CD14-positive monocyte (primary cell): ENCODE measurements around the gene MAD1L1. TPM values are rescaled to one million over a fixed set of nuclear protein-coding genes. Genes with fewer than 3 reads are reported as not detected.

Source experiments
- DNase-seq, 3 donors: peaks; one replicate each; pipeline ENCODE4 v3.0.0-alpha.2; 2011 to 2022
- H2AFZ ChIP-seq: 2 replicates; pipeline ENCODE4 v1.6.0; 2012; ENCODE audit warnings: mild to moderate bottlenecking, low read depth, low read length, inconsistent platforms; ENCODE audit not compliant: insufficient read depth, poor library complexity, severe bottlenecking
- H3K27ac ChIP-seq, 2 donors: 1 replicate in 1 of 2; 2 replicates in 1 of 2; pipeline ENCODE4 v1.5.1; 2012 to 2013; ENCODE audit warnings: low read length in 2 of 2, control low read depth in 1 of 2, inconsistent platforms in 1 of 2, low read depth in 1 of 2, mild to moderate bottlenecking in 1 of 2
- H3K27me3 ChIP-seq, 2 donors: one replicate each; pipeline versions ENCODE4 v1.6.0 to v1.6.1; 2011 to 2013; ENCODE audit warnings: low read length in 2 of 2; ENCODE audit not compliant: control insufficient read depth in 2 of 2, insufficient read depth in 2 of 2
- H3K36me3 ChIP-seq, 2 donors: replicated peaks in 1 of 2; 1 replicate in 1 of 2; 2 replicates in 1 of 2; pipeline versions ENCODE4 v1.5.1 to v1.6.1; 2012 to 2013; ENCODE audit warnings: low read length in 2 of 2, control low read depth in 1 of 2, inconsistent platforms in 1 of 2, mild to moderate bottlenecking in 1 of 2; ENCODE audit not compliant: insufficient read depth in 2 of 2, control insufficient read depth in 1 of 2
- H3K4me1 ChIP-seq, 2 donors: 1 replicate in 1 of 2; 2 replicates in 1 of 2; pipeline versions ENCODE4 v1.5.1 to v1.6.1; 2012 to 2013; ENCODE audit warnings: low read length in 2 of 2, control low read depth in 1 of 2, inconsistent platforms in 1 of 2, mild to moderate bottlenecking in 1 of 2, moderate library complexity in 1 of 2; ENCODE audit not compliant: insufficient read depth in 2 of 2, control insufficient read depth in 1 of 2
- H3K4me2 ChIP-seq: replicated peaks from 2 replicates; pipeline ENCODE3; 2012; ENCODE audit warnings: low read length, moderate library complexity, mild to moderate bottlenecking; ENCODE audit not compliant: poor library complexity, severe bottlenecking; ENCODE audit errors: extremely low read depth
- H3K4me3 ChIP-seq, 3 experiments: fragments of 200-600 bp in 1 of 3; sonication (generic) in 1 of 3; replicated peaks in 1 of 3; 1 replicate in 2 of 3; 2 replicates in 1 of 3; pipeline ENCODE4 v1.5.1; 2011 to 2013; ENCODE audit warnings: low read length in 3 of 3, mild to moderate bottlenecking in 3 of 3, control low read depth in 2 of 3, low read depth in 2 of 3, inconsistent platforms in 1 of 3, moderate library complexity in 1 of 3
- H3K79me2 ChIP-seq: 2 replicates; pipeline ENCODE4 v1.6.0; 2012; ENCODE audit warnings: mild to moderate bottlenecking, control low read depth, inconsistent platforms, low read length, moderate library complexity; ENCODE audit not compliant: insufficient read depth
- H3K9ac ChIP-seq: 2 replicates; pipeline ENCODE4 v1.6.0; 2017; ENCODE audit warnings: low read length, mild to moderate bottlenecking; ENCODE audit not compliant: insufficient read depth, poor library complexity, severe bottlenecking
- H3K9me3 ChIP-seq, 2 donors: replicated peaks in 1 of 2; 1 replicate in 1 of 2; 2 replicates in 1 of 2; pipeline versions ENCODE4 v1.5.1 to v1.6.1; 2012 to 2013; ENCODE audit warnings: low read length in 2 of 2, control low read depth in 1 of 2; ENCODE audit not compliant: control insufficient read depth in 1 of 2, insufficient read depth in 1 of 2
- H4K20me1 ChIP-seq: 2 replicates; pipeline ENCODE4 v1.6.0; 2012; ENCODE audit warnings: mild to moderate bottlenecking, low read length, control low read depth, moderate library complexity; ENCODE audit not compliant: insufficient read depth
- H3K27ac Mint-ChIP-seq, 7 donors: one replicate each; pipeline ENCODE4 v1.8.0; 2020; ENCODE audit warnings: mild to moderate bottlenecking in 7 of 7, mixed read lengths in 7 of 7, moderate library complexity in 6 of 7, inconsistent platforms in 2 of 7
- H3K27me3 Mint-ChIP-seq, 3 donors: one replicate each; pipeline ENCODE4 v1.8.0; 2021 to 2022; ENCODE audit warnings: low read depth in 3 of 3, mild to moderate bottlenecking in 3 of 3, mixed read lengths in 3 of 3, moderate library complexity in 3 of 3, inconsistent platforms in 1 of 3
- H3K36me3 Mint-ChIP-seq, 2 donors: one replicate each; pipeline ENCODE4 v1.8.0; 2020; ENCODE audit warnings: mixed read lengths in 2 of 2, inconsistent platforms in 1 of 2, mild to moderate bottlenecking in 1 of 2
- H3K4me1 Mint-ChIP-seq: one replicate; pipeline ENCODE4 v1.8.0; 2020; ENCODE audit warnings: mild to moderate bottlenecking, mixed read lengths
- H3K4me3 Mint-ChIP-seq, 2 donors: one replicate each; pipeline ENCODE4 v1.8.0; 2020; ENCODE audit warnings: mild to moderate bottlenecking in 2 of 2, mixed read lengths in 2 of 2, moderate library complexity in 1 of 2
- H3K9me3 Mint-ChIP-seq, 7 donors: one replicate each; pipeline ENCODE4 v1.8.0; 2020 to 2022; ENCODE audit warnings: mixed read lengths in 7 of 7, mild to moderate bottlenecking in 6 of 7, moderate library complexity in 6 of 7, inconsistent platforms in 2 of 7
- WGBS: methylation state at CpG from one replicate; pipeline ENCODE4 v1.1.5; 2013; ENCODE audit warnings: missing lambda C conversion rate; ENCODE audit not compliant: insufficient coverage; 5-methylcytosine and 5-hydroxymethylcytosine counted together
- intact Hi-C, 2 donors: fragments of 100-400 bp; cut with micrococcal nuclease; formaldehyde crosslinking; loops; one replicate each; pipeline versions ENCODE4 v1.15.0 to v1.15.1; 2023
- polyA plus RNA-seq, 3 donors: library from polyadenylated mRNA; depleted of rRNA in 1 of 3; unstranded in 2 of 3; stranded (reverse) in 1 of 3; fragments of 300-500 nt in 2 of 3; fragments of >200 nt in 1 of 3; fragmentation: Illumina TruSeq in 2 of 3; gene quantifications; 1 replicate in 2 of 3; 2 replicates in 1 of 3; pipeline ENCODE4 v1.2.3, GENCODE V29; 2012 to 2021
- TF ChIP-seq, protein P1 (sequence below): fragments of 200-600 bp; IDR thresholded peaks from one replicate; pipeline ENCODE4 v1.8.0; 2022; ENCODE audit warnings: antibody characterized with exemption, mild to moderate bottlenecking

The MAD1L1 gene
- polyA plus RNA-seq, 3 donors: 22.0 to 39.4 (median 33.2) TPM

GRCh38 chr7:2145835-2146580 is 86.7 kb downstream of the MAD1L1 start:
- no peaks in the 10 kb centered on the region for H3K27me3 ChIP-seq
- no peak overlapping the region for H3K4me3 ChIP-seq
- no peak overlapping the region for H3K27ac ChIP-seq
- no peak overlapping the region for H2AFZ ChIP-seq
- H3K4me1 Mint-ChIP-seq: peaks cover 6% of the 10 kb centered on the region
- H3K4me2 ChIP-seq: no peak overlapping the region
- H4K20me1 ChIP-seq: peaks cover 3% of the 10 kb centered on the region
- no peaks in the 10 kb centered on the region for H3K27me3 Mint-ChIP-seq
- no peak overlapping the region for H3K4me3 Mint-ChIP-seq
- no peak overlapping the region for H3K9ac ChIP-seq
- no peaks in the 10 kb centered on the region for H3K4me1 ChIP-seq
- H3K36me3 Mint-ChIP-seq: peaks cover 55 to 71% of the 10 kb centered on the region in 2 donors
- no peaks in the 10 kb centered on the region for H3K9me3 Mint-ChIP-seq
- TF ChIP-seq, protein P1, sequence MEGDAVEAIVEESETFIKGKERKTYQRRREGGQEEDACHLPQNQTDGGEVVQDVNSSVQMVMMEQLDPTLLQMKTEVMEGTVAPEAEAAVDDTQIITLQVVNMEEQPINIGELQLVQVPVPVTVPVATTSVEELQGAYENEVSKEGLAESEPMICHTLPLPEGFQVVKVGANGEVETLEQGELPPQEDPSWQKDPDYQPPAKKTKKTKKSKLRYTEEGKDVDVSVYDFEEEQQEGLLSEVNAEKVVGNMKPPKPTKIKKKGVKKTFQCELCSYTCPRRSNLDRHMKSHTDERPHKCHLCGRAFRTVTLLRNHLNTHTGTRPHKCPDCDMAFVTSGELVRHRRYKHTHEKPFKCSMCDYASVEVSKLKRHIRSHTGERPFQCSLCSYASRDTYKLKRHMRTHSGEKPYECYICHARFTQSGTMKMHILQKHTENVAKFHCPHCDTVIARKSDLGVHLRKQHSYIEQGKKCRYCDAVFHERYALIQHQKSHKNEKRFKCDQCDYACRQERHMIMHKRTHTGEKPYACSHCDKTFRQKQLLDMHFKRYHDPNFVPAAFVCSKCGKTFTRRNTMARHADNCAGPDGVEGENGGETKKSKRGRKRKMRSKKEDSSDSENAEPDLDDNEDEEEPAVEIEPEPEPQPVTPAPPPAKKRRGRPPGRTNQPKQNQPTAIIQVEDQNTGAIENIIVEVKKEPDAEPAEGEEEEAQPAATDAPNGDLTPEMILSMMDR: no peak
- peak overlapping the region in 2 of 7 donors; percentile 59 to 65 for H3K27ac Mint-ChIP-seq
- intact Hi-C loops: no loop called here
- no peaks in the 10 kb centered on the region for H3K9me3 ChIP-seq
- H3K79me2 ChIP-seq: no peaks in the 10 kb centered on the region
- WGBS: 93% methylated on average over 41 of the region's 42 CpGs
- peaks cover 49 to 70% of the 10 kb centered on the region in 2 donors for H3K36me3 ChIP-seq
- peak in 1 of 3 donors; percentile 6 for DNase-seq

DNA sequence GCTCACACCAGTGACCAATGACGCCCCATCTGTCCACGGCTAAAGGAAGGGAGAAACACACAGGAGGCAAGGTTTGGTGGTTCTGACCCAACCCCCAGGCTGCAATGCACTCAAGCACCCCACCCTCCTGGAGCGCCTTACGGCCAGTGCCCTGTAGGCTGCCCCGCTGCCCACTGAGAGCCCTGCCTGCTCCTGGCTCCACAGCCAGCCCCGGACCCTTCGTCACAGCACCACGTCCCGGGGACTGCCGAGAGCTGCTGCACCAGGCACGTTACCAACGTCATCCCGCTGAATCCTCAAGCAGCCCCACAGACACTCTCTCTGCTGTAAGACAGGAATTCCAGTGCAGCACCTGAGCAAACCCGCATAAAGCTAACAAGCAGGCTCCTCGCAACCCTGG is 87.8 kb downstream of the MAD1L1 start:
- Mint-ChIP-seq H3K9me3 (no peaks in the 10 kb centered on the region), H3K4me3 (no peak overlapping the region), H3K27me3 (no peaks in the 10 kb centered on the region), H3K4me1 (peaks cover 6% of the 10 kb centered on the region), H3K36me3 (peaks cover 55 to 71% of the 10 kb centered on the region in 2 donors), H3K27ac (peak overlapping the region in 2 of 7 donors; percentile 40 to 52)
- no peak for DNase-seq
- H3K36me3 ChIP-seq: peaks cover 49 to 70% of the 10 kb centered on the region in 2 donors
- no peak overlapping the region for H3K4me2 ChIP-seq
- intact Hi-C loops: no loop called here
- H3K4me3 ChIP-seq: no peak overlapping the region
- no peak overlapping the region for H3K27ac ChIP-seq
- no peaks in the 10 kb centered on the region for H3K79me2 ChIP-seq
- no peak overlapping the region for H3K9ac ChIP-seq
- WGBS: 96% methylated on average over 15 of the region's 15 CpGs
- no peaks in the 10 kb centered on the region for H4K20me1 ChIP-seq
- H3K9me3 ChIP-seq: no peaks in the 10 kb centered on the region
- H2AFZ ChIP-seq: no peak overlapping the region
- no peaks in the 10 kb centered on the region for H3K27me3 ChIP-seq
- no peaks in the 10 kb centered on the region for H3K4me1 ChIP-seq
- TF ChIP-seq, protein P1: no peak
